Activated T-cell treated with anti-CD3 and anti-CD28 coated beads for 1 hour (primary cell): ENCODE measurements around the gene ATP1B1.
"Not testable (repeated sequence)": the region's sequence is repeated elsewhere in the genome, so short reads cannot be mapped to it uniquely, and the experiment has no call there.

Experiments
- DNase-seq: peaks from one replicate; pipeline ENCODE4 v3.0.0-alpha.2; 2020; ENCODE audit warnings: low read depth

Gene ATP1B1

DNA sequence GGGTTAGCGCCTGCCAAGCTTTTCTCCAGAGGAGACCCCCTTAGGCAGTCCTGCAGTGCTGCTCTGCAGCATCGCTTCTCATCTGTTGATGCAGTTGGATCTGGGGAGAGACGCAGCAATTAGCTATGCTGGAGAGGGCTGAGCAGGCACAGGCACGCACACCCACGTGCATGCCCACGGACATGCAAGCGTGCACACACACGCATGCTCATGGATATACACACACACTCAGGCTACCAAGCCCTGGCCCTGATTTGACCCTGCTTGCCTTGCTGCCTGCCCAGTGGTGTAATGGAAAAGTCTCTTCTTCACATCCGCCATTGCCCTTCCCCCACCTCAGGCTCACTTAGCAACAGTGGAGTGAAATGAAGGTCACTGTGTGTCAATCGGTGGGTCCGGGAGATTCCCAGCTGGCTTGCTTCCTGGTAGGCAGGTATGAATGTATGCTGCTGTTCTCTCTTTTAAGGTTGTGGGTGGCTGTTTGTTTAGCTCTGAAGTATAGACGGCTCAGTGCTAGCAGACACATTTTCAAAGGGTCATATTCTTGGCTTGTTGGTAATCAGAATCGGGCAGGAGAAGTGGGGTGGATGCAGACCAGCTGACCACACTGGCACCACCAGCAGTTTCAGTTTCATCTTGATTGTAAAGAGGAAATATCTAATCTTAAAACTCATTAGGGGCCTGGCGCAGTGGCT, 9.5 kb downstream of the ATP1B1 start:
- DNase-seq, result no peak

DNA sequence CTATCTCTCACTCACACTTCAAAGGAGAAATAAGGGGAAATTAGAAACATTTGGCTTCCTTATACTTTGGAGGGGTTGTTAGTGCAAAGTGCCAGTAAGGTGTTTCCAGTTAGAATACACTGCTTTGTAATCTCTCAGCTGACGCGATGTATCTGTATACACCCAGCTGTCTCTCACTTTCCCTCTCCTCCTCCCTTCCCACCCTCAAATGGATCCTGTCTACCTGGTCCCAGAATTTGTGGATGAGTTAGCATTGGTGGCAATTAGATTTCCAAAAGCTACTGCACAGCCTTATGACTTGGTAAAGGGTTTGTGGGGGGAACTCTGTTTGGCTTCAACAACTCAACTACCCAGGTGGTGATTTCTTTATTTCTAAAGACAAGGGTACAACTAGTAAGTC, 10.5 kb downstream of the ATP1B1 start:
- no peak for DNase-seq

DNA sequence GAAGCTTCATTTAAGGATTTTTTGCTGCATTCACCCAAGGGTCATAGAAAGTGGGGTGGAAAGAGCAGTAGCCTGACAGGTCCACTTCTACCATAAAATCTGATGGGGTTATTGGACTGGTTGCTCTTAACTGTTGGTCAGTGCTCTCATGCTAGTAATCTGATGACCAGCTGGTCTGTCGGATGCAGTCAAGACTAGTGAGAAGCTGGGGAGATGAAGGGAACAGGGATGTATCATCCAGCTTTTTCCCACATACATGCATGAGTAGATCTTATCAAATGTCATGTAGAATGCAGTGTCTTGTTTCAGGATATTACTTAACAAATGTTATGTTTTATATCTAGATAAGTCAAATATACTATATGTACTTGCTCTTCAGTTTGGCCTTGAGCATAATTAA, 11.1 kb downstream of the ATP1B1 start:
- no peak for DNase-seq

DNA sequence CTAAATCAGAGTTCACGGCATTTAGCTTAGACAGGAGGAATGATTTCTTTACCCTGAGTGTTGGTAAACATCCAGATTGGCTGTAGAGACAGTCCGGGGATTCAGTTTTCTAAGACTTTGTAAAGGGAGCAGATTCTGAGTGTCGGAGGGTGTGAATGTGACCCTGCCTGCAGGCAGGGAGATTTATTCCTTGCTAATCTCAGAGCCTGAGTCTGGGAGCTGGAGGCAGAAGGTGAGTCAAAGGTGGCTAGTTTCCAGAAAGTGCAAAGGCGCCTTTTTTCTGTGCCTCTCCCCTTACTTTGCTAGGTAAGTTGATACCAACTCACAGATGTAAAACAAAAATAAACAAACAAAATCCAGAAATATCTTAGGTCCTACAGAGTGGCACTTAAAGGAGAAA, 11.7 kb downstream of the ATP1B1 start:
- DNase-seq, result no peak

DNA sequence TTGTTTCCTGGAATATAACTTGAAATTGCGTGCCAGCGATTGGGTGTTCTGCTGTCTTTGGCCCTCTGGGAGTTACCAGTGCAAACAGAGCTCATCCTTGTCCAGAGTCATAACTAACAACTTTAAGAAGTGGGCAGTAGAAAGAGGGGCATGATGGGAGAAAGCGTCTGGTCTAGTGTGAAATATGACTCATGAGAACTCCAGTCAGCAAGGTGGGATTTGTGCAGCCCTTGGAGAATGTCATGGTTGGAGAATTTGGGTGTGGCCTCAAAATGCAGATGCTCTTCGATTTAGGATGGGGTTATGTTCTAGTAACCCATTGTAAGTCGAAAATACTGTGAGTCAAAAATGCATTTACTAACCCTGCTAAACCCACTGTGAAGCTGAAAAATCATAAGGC, 12.9 kb downstream of the ATP1B1 start:
- no peak for DNase-seq

DNA sequence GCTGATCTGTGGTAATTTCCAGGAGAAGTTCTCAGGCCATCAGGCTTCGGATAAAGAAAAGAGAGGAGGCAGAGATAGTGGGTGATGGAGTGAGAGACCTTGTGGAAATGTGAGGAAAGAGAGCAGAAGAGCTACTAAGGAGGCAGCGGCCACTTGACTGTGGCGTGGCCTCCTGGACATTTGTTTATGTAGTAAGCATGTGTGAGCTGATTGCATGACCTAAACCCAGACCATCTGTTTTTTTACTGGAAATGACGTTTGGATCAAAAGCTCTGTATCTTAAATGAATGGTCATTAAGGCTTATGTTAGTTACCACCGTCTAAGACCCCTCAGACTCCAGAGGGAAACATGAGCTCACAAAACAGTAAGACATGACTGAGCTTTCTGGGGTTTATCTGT, 13.6 kb downstream of the ATP1B1 start:
- DNase-seq, result no peak

DNA sequence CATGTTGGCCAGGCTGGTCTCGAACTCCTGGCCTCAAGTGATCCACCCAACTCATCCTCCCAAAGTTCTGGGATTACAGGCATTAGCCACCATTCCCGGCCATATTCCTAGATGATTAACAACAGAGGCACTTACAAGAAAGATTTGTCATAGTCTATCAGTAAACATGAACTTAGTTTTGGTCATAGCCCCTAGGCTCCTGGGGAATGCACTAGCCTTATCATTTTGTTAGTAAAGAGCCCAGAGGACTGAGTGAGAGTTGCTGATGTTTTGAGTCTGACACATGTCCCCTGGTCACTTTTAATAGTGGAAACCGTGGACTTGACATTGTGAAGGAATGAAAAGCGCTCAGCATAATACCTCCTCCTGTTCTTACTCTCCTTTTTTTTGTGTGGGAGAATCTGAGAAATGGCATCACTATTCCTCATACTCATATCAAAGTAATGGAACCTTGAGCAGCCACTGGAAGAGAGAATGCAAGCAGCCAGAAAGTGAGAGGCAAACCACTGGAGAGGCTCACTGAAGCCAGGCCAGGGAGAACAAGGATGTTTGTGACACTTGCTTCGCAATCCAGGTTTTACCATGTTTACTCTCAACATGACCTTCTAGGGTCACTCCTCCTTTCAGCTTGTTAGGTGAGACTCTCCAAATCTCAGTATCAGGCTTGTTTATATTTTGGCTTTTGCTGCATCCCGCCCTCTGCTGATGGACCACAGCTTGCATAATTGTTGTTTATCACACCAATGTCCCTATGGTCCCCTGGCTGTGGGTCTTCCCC, 14.8 kb downstream of the ATP1B1 start:
- DNase-seq, result no peak

DNA sequence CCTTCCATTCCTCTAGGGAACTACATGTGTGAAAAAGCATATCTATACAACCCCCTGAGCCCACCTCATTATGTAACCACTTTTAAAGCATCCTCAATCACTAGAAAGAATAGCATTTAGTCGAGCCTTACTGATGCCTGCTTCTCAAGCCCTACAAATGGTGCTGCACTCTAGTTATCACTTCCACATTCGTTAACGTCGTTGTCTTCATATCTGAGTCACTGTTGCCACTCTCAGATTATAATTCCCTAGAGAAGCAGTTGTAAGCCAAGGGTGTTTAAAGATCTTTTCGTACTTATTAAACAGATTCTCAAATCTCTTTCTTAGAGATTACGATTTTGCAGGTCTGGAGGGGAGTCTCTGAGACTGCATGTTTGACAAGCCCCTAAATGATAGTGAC, 16.5 kb downstream of the ATP1B1 start:
- DNase-seq, result no peak

DNA sequence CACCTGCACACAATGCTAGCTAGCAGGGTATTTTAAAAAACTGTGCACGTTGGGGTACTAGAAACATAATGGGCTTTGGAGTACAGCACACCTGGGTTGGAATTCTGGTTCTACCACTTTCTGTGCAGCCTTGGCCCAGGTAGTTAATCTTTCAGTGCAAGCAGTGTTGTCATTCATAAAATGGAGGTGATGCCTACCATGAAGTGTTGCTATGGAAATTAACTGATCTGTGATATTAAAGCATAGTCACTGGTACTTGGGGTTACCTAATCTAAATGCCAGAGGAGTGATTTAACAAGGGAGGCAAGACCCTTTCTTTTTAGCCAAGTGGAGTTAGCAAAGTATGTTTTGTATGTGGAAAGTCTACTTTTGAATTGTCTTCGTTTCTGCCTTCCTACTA, 18.0 kb downstream of the ATP1B1 start:
- DNase-seq, result no peak

DNA sequence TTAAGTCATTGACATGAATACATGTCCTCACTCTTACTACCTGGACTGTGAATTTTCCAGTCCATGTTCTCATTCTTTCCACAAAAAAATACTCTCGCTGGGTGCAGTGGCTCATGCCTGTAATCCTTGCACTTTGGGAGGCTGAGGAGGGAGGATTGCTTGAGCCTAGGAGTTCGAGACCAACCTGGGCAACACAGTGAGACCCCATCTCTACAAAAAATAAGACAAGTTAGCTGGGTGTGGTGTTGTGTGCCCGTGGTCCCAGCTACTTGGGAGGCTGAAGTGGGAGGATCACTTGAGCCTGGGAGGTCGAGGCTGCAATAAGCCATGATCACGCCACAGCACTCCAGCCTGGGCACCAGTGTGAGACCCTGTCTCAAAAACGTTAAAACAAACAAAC, 19.1 kb downstream of the ATP1B1 start:
- not testable (repeated sequence) for DNase-seq

DNA sequence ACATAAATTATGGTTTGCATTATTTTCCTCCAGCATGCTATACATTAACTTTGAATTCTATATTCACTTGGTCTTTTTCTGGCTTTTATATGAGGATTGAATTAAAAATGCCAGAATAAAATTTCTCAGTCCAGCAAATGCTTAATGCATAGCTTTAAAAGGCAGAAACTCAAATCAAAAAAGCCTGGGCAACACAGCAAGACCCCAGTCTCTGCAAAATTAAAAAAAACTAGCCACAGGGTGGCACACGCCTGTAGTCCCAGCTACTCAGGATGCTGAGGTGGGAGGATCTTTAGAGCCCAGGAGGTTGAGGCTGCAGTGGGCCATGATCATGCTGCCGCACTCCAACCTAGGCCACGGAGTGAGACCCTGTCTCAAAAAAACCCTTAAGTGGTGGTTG, 19.8 kb downstream of the ATP1B1 start:
- no peak for DNase-seq

DNA sequence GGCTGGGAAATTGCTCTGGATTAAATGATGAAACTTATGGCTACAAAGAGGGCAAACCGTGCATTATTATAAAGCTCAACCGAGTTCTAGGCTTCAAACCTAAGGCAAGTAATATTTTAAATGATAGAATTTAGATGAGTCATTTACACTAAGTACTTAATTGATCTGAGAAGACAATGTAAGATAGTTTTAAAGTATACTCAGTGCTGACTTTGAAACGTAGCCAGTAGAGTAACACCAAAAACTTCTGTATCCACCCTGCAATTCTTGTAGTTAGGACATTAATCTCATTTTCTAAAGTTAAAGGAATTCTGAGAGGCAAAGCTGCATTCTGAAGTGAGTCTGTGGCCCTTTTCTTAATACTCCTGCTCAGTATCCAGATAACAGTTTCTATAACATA, 20.8 kb downstream of the ATP1B1 start:
- DNase-seq, result no peak

DNA sequence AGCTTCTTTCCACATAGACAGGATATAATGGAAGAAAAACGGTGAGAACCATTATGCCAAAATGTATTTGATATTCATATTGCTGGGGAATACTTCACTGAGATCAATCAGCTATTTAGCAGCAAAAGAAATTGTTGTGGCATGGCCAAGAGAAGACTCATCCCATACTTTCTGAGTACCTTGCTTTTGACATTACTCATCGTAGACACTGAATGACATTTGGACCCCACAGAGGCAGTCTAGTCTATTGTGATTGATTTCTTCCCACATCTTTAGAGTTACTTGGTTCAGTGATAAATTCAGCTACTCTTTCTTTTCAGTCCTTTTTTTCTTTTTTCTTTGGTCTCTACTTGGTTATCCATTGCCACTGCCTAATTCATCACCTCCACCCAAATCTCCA, 22.1 kb downstream of the ATP1B1 start:
- DNase-seq, result no peak

DNA sequence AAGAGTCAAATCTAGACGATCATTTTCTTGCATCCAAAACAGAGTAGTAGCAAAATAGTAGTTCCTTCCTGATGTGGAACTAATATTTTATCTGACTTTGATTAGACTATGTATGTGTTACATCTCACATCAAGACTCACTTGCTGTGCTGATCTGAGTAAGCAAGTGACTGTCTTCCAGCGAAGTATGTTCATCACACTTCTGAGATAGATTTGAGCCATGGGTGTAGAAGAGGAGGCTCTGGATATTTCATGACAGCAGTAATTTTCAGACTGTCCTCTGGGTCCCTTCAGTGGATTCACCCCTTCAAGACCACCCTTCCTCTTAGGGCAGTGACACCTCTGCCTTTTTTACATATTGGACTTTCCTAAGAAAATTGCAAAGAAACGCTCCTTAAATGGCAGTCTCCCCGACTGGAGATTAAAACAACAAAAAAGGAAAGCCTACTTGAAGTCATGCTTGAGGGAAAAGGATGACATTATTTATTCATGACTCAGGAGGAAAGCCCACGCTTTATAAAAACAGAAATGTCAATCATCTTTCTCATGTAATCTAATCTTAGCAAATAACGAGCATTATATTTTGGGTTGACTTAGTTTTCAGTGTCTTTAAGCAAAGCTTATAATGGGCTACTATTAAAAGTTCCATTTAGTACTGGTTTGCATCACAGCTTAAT, 22.8 kb downstream of the ATP1B1 start:
- no peak for DNase-seq

DNA sequence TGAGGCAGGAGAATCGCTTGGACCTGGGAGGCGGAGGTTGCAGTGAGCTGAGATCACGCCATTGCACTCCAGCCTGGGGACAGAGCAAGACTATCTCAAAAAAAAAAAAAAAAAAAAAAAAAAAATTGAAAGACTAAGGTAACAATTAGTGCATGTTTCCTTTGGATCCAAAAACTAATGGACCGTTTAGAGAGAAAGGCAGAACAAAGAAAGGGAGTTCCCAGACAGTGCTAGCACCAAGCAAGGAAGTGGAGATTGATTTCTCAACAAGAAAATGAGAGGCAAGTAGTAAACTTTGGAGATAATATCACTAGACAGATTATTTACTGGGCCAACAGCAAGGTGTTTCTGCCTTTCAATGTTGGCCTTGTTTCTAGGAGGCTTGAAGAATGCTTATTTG, 24.2 kb downstream of the ATP1B1 start:
- no peak for DNase-seq

DNA sequence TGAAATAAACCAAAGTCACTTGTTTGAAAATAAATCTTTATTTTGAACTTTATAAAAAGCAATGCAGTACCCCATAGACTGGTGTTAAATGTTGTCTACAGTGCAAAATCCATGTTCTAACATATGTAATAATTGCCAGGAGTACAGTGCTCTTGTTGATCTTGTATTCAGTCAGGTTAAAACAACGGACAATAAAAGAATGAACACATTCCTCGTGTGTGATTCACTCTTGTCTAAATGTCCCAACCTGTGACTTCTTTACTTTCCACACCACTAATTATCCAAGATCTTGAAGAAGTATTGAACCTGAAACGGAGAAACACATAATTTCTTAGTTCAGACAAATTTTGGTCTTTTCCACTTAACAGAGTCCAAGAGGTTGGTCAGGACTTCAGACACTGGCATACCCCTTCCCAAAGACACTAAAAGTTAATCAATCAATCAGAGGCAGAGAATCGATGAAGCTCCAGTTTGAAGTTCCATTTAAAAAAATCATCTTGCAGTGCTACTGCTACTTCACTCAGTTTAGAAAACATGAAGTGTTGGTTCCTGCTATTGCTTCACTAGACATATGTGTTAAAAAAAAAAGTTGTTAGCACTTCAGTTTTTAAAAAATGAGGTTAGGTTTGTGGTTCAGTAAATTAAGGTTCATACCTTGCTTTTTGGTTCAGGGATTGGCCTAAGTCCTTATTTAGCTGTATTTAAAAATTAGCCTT, 26.2 kb downstream of the ATP1B1 start:
- no peak for DNase-seq

DNA sequence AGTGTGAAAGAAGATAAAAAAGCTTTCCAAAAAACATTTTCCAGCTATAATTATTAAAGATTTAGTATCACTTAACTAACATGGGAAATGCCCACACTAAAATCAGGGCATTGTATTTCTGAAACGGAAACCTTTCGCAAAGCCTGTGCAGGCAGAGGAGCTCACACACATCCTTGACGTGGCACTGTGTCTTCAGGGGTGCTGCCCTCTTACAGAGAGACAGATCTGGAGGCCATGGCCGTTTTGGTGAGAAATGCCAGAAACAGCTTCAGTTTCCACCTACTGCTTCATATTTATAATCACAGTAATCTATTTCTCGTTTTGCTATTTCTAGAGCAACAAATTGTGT, 26.7 kb downstream of the ATP1B1 start:
- DNase-seq, result no peak

DNA sequence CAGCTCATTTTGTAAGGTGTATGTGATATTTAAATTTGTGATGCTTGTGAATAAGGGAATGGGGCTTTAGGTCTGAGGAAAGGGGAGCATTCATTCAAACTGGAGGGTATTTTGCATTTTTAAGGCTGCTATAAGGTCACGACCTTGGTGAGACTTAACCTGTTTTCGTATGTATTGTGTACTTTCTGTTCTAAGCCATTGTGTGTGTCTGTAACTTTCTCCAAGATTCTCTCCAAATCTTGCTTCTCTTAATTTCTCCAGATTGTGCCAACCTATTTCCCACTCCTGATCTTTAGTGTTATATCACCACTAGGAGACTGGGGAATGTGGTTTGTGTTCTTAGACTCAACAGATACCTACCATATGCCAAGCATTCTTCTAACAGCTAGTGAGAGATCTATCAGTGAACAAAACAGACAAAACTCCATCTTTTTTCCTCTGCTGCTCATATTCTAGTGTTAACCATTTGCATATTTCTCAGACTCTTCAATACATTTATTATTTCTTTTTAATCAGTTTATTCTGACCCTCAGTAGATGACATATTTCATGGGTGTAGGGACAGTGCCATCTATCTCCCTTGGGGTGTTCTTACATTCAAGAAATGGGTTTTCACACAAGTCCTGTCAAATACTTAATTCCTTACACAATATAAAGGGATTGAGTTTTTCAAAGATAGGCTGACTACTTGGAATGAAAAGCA, 27.5 kb downstream of the ATP1B1 start:
- DNase-seq, result no peak

DNA sequence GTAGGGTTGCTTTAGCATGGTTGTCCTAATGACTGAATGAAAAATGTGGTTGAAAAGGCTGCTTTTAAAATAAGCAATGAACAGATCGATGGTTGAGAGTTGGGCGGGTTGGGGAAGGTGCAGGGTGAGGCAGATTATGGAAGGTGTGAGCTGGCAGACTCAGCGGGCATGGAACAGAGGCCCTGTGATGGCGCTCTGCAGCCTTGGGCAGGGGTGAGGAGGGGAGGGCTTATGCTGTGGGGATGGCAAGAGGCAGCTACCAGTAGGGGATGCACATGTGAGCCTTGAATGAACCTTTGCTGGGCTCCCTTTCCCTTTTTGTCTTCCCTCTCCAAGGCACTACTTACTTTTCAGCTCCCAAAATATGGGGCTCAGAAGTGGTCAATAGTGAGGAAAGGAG, 30.9 kb downstream of the ATP1B1 start:
- no peak for DNase-seq

DNA sequence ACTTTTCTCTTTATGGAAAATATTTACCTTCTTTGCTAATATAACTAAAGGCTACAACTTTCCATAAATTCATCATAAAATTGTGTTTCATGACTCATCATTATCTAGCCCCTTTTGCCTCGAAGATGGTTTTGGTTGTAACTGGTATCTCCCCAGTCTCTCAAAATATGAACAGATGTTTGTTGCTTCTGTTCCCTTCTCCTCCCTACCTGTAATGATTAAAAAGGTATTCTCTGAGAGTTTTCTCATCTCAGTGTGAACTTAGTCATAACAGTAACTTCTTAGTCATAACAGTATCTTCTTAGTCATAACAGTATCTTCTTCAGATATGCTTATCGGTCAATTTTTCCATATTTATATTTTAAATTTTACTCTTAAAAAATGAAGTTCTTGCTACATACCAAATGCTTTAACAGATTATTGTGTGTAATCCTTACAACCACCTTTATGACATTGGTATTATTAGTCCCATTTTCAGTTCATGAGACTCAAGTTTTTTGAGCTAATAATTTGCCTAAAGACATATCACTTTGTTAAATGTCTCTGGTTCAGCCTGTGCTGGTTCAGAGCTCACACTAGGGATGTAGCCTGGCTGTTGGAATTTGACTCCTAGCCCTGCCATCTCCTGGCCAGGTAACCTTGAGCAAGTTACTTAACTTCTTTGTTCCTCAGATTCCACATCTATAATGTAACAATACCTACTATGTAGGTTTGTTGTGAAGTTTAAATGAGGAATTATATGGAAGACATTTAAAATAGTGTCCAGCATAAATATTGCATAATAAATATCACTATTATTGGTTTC, 32.6 kb downstream of the ATP1B1 start:
- DNase-seq, result no peak

DNA sequence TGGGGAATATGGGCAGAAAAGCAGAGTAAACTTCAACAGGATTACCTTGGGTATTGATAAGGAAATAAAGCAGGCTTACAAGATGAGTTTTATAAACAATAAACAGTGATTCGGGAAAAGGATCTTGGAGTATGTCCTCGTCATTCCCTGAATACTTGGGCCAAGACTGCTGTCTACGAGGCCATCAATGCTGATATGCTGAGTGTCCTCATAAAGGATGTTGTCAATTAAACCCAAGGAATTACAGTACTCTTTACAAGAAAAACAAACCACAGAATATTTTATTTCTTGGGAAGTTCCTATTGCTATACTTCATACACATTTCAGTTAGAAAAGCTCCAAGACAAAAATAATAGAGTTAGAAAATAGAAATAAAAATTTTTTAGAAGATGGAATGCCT, 34.9 kb downstream of the ATP1B1 start:
- no peak for DNase-seq
